GM18511 (cell line): ENCODE data around the gene LGI1.
A peak's percentile ranks its signal among the peaks of the same experiment; 100 is the strongest.
"Not testable (repeated sequence)": the region's sequence is repeated elsewhere in the genome, so short reads cannot be mapped to it uniquely, and the experiment has no call there.

Source experiments
- ATAC-seq: cut with Tn5 transposase; IDR thresholded peaks from one replicate; pipeline ENCODE4 v1.9.1; 2021; ENCODE audit warnings: mild to moderate bottlenecking, moderate library complexity; ENCODE audit not compliant: unreplicated experiment

LGI1 gene

DNA sequence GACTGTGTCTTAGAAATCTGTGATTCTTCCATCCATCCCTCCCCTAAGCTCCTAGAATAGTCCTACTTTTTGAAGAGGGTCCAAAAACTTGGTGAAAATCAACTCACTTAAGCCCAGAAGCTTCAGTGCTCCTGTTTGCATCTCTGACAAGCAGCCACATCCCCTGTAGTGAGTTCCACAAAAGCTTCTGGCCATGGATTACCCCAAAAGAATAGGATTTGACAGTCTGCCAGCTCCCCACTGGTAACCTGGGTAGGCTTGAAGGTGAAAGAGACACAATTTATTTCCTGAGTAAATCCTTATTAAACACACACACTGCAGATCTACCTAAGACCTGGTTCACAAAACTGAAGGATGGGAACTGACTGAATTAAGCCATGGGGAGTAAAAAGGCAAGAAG is 46.5 kb downstream of the LGI1 start:
- ATAC-seq = no peak

DNA sequence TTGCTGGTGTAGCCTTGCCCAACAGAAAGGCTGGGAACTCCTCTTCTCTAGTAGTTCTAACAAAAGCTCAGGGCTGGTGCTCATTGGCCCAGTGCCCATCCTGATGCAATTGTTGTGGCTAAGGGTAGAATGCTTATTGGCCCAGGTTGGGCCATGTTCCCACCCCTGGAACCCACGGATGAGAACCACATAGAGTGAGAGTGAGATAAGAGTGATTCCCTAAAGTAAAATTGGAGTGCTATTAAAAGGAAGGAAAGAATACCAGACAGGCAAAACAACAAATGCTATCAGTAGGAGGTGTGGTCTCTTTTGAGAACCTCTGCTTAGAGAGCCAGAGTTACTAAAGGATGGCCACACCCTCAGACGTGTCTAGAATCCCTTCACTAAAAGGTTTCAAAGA is 49.2 kb downstream of the LGI1 start:
- ATAC-seq = no peak

DNA sequence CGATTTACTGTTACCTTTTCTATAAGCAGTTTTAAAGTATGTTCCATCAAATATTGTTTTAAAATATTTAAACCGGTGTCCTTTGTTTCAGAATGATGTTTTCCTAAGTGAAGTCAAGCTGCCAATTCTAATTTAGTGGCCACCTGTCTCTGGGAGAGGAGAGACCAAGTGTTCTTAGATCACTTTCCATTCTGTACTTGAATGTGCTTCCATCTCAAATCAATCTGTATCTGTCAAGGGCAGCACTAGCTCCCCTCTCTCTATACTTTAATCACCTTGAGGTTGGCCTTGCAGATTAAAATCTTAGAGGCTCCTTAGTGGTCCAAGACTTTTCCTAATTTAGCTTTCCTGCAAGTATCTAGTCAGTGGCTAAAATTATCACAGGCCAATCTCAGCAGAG is 49.6 kb downstream of the LGI1 start:
- ATAC-seq = no peak

DNA sequence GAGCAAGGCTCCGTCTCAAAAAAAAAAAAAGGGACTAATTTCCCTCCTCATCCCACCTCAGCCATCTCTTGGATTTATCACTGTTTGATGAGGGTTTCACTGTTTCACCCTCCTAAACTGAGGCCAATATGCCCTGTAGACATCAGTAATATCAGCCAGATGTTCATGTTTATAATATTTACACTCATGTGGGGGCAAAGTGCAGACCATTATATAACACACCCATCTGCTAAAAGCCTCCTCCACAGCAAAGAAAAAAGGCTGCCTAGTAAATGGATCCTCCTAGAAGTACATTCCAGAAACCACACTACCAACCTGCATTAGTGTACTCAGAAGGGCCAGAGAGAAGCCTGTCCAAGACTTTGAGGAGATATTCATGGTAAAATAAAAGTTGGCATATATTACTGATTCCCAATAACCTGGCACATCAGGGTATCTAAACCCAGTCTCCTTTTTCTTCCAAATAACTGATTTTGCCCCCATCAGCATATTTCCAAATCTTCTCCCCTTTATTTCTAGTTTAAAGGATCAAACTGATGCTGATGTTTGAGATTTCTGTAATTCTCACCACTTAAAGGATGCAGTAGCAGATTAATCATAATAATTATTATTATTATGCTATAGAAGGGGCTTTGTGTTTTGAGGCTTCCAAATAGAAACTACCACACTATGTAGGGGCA is 55.1 kb downstream of the LGI1 start:
- ATAC-seq = no peak

DNA sequence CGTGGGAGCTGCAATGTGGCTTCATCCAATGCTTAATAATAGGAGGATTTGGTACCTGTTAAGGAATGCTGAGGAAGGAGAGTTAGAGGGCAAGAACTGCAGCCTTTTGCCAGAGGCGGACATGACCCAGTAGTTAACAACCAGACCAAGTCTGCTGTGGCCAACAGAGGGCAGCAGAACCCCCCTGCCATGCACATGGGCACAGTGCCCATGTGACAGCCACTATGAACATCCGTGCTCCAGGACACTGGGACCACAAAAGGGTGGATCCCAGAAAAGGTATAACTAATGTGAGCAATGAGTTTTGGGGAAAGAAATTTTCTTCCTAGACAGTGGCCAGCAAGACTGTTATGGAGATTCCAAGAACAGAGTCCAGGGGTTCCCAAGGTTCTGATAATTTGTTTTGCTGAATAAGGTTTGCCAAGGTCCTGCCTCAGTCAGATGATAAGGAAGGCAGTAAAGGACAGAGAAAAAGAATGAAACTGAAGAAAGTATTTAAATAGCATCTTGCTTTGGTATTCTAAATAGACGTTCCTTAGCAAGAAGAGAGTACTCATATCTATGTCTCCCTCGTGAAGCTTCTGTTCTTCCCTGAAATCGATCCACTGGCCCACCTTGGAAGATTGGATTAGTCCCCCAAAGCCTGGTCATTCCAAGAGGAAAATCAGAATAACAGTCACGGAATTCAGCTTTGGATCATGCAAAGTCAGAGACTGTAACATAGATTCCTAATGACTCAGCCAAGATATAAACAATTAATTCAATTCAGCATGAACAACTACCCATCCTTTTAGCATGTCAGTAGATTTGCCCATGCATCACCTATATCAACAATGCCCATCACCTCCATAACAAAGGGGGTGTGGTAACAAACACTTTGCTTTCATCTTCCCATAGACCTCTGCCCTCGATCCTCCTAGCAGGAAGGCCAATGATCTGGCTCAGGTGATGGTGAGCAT is 56.0 kb downstream of the LGI1 start:
- no peak for ATAC-seq

DNA sequence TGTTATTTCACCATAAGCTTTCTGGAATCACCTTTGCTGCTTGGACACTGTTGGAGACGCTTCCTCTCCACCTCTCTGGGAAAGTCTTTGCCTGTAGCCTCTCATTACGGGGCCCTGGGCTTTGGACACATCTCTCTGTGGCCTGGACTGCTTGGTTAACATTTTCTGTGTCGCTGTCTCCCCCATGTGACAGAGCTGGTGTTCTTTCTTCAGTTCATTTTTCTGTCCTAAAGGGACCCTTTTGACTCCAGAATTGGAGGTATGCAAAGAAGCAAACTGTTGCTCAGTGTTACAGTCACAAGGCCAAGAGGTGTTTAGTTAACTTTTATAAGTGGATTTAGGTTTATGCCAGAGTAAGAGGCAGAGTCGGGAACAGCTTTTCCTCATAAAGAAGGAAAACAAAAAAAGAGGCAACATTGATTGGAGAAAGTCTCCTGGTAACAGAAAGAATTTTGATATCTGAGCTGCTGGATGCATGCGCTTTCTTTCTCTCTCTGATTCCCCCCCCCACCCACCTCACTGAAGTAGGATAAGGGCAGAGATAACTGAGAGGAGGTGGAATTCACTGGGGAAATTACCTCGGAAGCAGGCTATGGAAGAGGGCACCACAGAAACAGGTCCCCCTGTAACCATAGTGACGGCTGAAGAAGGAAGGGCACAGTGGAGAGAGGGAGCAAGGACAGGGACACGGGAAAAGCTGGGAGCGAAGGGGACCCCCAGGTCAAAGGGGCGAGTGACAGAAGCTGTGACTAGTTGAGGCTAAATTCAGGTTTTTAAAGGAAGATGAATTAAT is 57.8 kb downstream of the LGI1 start:
- no peak for ATAC-seq

DNA sequence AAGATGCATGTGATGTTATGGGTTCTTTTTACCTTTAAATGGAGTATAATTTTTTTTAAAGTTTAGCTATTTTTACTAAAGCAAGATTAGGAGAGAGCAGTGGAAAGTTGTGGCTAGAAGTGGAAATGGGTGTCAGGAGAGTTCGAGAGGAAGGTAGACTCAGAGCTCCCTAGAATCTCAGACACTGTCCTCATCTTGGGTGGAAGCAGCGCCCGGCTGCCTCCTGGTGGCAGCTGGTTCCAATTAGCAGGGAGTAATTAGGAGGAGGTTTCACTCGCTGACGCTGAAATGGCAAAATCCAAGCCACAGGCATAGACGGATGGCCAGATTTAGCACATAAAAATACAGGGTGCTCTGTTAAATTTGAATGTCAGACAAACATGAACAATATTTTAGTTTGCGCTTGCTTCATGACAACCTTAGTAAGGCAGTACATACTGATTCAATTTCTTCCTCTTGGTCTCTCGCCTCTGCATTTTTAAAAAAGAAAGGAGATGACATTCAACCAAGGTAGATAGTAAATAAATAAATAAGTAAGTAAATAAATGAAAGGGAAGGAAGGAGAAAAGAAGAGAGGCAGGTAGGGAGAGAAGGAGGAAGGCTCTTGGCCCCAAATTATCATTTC is 58.5 kb downstream of the LGI1 start:
- ATAC-seq = peak; percentile 65

DNA sequence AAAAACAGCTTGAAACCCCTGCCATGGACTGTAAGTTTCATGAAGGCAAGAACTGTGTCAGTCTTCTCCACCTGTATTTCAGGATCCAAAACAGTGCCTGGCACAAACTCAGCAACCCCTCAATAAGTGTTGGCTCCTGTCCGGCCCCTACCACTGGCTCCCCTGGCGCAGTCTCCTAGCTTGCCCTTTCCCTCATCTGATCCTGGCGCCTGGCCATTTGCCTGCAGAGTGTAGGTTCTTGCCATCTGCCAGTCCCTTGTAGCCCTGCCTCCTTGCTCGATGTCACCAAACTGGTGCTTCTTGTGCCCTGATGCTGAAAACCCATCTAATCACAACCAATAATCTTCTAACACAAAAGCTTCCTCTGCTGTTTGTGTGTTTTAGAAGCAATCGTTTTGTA is 60.4 kb downstream of the LGI1 start:
- ATAC-seq = no peak

DNA sequence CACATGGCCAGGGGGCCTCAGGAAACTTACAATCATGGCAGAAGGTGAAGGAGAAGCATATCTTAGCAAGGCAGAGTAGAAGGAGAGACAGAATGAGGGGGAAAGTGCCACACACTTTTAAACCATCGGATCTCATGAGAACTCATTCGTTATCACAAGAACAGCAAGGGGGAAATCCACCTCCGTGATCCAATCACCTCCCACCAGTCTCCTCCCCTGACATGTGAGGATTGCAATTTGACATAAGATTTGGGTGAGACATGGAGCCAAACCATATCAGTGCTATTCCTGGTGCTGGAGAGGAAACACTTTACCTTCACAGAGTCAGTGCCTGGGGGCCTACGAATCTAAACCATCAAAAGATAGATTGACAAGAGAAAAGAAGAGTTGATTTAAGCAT is 61.8 kb downstream of the LGI1 start:
- ATAC-seq = no peak

DNA sequence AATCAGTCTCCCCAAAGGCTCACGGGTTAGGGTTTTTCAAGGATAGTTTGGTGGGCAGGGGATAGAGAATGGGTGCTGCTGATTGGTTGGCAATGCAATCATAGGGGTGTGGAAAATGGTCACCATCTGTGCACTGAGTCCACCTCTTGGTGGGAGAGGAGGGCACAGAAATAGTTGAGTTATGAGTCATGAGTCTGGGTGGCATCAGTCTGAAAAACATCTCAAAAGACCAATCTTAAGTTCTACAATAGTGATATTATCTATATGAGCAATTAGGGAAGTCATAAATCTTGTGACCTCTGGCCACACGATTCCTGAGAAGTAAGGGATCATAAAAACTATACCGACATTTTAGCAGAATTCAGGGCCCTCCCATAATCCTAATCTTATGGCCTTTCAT is 62.7 kb downstream of the LGI1 start:
- ATAC-seq = no peak

DNA sequence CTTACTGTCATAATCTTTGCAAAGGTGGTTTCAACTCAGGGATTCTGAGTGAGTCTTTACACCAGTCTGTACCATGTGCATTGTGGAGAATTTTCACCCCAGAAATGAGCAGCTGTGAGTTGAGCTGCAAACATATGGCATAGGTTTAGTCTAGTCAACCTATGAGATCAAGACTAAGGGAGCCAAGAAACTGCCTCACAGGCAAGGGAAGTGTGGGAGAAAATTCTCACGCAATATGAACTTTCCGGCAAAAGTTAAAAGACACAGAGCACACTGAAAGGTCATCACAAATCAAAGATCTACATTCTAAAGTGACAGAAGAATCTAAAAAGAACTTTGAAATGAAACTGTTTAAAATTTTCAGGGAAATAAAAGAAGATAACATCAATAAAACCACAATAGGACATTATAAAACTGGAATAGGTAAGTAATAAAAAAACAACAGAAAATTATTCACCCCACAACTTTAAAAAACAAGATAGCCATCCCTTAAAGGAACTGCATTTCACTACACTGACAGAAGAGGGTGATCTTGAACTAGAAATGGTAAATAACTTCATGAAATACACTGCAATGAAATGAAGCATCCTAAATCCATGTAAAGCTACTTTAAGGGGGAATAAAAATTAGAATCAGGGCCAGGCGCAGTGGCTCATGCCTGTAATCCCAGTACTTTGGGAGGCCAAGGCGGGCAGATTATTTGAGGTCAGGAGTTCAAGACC is 63.5 kb downstream of the LGI1 start:
- ATAC-seq = no peak

DNA sequence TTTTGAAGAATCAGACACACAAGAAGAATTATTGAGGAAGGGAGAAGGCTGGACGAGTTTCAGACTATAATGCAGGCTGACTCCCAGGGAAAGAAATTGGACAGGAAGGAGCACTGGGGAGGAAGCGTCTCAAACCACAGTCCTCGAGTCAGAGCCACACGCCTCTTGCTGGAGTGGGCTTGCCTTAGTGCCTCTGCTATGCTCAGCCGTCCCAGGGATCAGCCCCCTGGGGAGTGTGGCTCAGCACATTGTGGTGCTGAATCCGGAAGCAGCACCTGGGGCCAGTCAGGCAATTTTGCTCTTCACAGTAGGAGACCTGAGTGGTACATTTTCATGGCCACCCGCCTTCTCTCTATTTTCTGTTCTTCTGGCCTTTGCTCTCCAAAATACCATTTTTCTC is 68.6 kb downstream of the LGI1 start:
- ATAC-seq = no peak

DNA sequence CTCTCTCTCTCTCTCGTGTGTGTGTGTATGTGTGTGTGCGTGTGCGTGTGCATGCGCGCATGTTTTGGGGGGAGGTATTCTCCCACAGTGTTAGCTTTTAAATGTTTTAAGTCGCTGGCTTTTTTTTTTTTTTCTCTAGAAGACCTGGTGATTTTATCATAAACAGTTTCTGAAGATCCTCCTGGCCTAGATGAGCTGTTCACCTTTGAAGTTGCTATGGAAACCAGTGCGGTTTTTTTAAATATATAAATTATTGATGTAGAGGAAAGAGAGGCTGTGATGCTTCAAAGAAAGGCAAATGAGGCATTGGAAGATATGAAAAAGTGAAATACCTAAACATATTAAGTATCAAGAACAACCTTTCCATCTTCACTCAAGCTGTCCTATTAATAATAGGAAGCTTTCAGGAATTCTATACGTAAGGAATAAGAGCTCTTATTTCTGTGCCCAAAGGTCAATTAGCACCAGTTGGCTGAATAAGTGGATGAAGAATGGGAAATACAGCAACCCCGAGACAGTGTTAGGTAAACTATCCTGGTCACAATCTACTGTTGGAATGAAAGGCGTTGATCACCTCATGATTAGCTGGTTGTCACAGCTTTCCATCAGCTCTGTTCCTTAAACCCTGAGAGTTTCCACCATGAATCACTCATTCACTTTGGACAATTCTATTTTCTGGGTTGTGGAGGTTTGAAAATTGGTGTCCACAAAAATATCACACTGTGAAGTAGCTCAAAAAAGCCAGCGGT is 69.5 kb downstream of the LGI1 start:
- ATAC-seq = no peak

DNA sequence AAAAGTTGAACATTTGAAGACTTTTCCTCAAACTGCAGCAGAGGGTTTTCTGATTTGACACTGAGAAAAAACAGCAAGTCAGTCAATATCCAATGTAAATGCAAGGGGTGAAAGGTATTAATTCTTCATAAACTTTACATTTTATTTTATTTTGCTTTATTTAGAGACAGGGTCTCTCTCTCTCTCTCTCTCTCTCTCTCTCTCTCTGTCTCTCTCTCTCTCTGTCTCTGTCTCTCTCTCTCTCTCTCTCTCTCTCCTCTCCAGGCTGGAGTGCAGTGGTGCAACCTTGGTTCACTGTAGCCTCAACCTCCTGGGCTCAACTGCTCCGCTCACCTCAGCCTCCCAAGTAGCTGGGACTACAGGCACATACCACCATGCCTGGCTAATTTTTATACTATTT is 73.3 kb downstream of the LGI1 start:
- ATAC-seq = not testable (repeated sequence)

DNA sequence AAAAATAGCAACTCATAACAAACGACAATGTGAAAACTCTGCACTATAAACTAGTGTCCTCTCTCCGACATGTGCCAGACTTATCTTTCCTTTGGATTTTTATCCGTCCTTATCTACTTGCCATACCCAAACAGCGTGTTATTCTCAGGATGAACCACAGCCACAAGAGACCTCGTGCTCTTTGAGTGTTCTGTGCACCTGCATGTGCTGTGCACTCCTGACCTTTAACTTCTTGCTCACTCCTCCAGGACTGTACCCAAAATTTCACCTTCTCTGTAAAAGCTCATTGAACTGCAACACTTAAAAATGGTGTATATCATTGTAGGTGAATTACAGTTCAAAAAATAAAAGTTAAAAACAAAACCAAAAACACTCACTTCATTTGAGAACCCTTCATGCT is 78.0 kb downstream of the LGI1 start:
- no peak for ATAC-seq

DNA sequence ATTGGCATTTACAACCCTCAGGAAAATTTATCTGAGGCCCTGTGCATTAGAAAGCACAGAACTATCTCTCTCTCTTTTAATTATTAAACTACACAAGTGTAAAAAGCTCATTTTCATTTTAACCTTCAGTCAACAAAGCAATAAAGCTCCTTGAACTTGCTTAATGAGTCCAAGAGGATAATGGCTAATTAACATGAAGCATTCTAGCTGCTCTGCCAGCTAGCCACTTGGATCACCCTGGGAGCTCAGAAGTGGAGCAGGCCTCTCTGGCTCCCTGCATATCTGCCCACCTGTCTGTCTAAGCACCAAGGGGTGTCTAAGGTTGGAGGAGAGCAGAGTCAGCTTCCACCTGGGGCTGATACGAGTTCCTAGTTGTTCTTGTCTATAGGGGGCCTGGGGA is 80.1 kb downstream of the LGI1 start:
- no peak for ATAC-seq

DNA sequence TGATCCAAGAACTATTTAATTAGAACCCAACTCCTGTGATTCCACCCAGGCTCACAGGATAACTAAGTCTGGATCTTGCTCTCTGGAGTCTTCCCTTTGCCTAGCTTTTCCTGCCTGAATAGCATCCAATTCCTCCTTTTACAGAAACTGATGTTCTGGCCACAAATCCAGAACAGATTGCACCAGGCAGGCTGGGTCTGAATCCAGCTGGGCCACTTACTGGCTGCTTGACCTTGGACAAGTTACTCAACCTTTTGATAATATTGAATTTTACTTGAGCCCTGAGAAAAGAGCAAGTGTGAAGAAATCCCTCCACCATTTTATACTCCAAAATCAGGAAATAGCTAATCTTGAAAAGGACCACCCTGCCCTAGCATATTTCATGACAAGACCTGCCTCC is 80.5 kb downstream of the LGI1 start:
- ATAC-seq = no peak

DNA sequence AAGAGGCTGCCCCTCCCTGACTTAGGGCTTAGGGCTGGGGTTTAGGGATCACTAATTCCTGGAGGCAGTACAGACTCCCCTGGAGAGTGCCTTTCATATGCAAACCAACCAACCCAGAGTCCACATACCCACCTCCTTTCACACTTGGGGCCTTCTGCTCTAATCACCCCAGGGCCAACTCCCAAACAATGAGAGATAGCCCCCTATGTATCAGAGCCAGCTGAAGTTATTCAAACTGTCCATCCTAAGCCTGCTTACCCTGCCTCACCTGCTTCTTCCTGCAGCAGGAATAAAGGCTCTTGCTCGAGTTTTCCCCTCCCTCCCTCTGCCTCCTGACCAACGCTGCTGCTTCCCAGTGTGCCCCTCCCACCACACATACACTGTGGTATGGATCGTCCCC is 84.2 kb downstream of the LGI1 start:
- no peak for ATAC-seq

DNA sequence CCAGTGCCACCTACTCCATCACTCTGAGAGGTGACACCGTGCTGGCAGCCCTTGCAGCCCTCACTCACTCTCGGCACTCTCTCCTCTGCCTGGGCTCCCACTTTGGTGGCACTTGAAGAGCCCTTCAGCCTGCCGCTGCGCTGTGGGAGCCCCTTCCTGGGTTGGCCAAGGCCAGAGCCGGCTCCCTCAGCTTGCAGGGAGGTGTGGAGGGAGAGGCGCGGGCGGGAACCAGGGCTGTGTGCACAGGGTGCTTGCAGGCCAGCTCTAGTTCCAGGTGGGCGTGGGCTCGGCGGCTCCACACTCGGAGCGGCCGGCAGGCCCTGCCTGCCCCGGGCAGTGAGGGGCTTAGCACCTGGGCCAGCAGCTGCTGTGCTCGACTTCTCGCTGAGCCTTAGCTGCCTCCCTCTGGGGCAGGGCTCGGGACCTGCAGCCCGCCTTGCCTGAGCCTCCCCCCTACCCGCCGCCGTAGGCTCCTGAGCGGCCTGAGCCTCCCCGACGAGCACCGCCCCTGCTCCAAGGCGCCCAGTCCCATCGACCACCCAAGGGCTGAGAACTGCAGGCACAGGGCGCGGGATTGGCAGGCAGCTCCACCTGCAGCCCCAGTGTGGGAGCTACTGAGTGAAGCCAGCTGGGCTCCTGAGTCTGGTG is 87.4 kb downstream of the LGI1 start:
- no peak for ATAC-seq
